Stimulated activated CD4-positive, alpha-beta T cell treated with anti-CD3 and anti-CD28 coated beads, Interleukin-15, amount 100 ng/mL, for 24 hours (primary cell): ENCODE results near the gene PCDHA6.
"Not testable (repeated sequence)": the region's sequence is repeated elsewhere in the genome, so short reads cannot be mapped to it uniquely, and the experiment has no call there.

Source experiments
- DNase-seq: peaks from one replicate; pipeline ENCODE4 v3.0.0-alpha.2; 2020

The PCDHA6 gene

GRCh38 chr5:140868721-140869554 is 41.2 kb downstream of the PCDHA6 start, which contains the start of gene PCDHA11:
Gene PCDHA11, plus strand, starts transcription at chr5:140868957. Its CDS starts 147 bp downstream, at chr5:140869104.
- DNase-seq, result no peak

GRCh38 chr5:140869555-140869886 is 41.8 kb downstream of the PCDHA6 start:
- DNase-seq, result no peak

GRCh38 chr5:140870221-140871201 is 42.8 kb downstream of the PCDHA6 start:
- DNase-seq, result no peak

GRCh38 chr5:140875085-140876065 is 47.6 kb downstream of the PCDHA6 start, which contains the start of gene PCDHA12:
Gene PCDHA12, plus strand, starts transcription at chr5:140875308. Its CDS starts 165 bp downstream, at chr5:140875473.
- DNase-seq, result no peak

GRCh38 chr5:140876541-140877261 is 48.9 kb downstream of the PCDHA6 start:
- DNase-seq, result not testable (repeated sequence)

- DNase-seq, result no peak
Measured at GRCh38 chr5:140877262-140877581, 49.5 kb downstream of the PCDHA6 start.
